Measurements from ENCODE around the gene TUBB8B.
"Not testable (repeated sequence)": the region's sequence is repeated elsewhere in the genome, so short reads cannot be mapped to it uniquely, and the experiment has no call there.

TUBB8B gene

DNA sequence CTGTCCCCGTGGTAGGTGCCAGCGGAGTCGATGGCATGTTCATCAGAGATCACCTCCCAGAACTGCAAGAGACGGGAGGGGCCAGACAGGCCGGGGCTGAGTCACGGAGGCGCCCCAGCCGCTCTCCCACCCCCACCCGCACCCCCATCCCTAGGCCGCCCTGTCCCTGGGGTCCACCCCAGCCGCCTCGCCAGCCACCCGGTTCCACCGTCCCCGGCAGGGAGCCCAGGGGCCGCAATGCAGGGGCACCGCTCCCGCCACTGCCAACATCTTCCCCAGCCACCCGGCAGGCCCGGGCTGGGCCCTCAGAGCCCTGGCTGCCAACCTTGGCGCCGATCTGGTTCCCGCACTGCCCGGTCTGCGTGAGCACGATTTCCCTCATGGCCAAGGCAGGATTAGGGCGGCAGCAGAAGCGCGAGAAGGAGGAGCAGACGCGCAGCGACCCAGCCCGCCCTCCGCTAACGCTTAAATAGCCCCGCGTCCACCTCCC, at the start of gene TUBB8B:
TUBB8B (minus strand) TSS at position 440 of the 490 bp plus-strand sequence; CDS start at position 382, 58 bp downstream.
- not testable (repeated sequence) for DNase-seq (ENCODE audit: low read depth); H3K4me3 ChIP-seq (ENCODE audit: low read depth, low read length)

DNA sequence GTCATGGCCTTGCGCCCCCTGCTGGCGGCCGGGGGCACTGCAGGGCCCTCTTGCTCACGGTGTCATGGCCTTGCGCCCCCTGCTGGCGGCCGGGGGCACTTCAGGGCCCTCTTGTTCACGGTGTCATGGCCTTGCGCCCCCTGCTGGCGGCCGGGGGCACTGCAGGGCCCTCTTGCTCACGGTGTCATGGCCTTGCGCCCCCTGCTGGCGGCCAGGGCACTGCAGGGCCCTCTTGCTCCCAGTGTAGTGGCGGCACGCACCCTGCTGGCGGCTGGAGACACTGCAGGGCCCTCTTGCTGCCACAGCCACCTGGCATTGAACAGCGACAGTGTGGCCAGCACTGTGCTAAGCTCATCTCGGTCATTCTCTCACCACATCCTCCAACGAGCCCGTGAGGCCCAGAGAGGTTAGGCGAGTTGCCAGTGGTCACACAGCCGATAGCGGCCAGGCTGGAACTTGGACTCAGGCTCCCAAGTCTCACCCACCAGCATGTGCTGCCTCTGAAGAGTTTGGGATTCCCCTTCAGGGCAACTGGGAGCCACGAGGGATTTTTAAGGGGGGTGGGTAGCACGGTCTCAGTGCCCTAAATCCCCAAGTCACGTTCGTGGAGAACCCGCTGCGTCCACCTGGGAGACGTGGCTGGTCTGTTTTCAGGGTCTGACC, 48.0 kb upstream of the TUBB8B start:
- not testable (repeated sequence) for DNase-seq (ENCODE audit: low read depth); H3K4me3 ChIP-seq (ENCODE audit: low read depth, low read length)
- TF ChIP-seq, protein P1, sequence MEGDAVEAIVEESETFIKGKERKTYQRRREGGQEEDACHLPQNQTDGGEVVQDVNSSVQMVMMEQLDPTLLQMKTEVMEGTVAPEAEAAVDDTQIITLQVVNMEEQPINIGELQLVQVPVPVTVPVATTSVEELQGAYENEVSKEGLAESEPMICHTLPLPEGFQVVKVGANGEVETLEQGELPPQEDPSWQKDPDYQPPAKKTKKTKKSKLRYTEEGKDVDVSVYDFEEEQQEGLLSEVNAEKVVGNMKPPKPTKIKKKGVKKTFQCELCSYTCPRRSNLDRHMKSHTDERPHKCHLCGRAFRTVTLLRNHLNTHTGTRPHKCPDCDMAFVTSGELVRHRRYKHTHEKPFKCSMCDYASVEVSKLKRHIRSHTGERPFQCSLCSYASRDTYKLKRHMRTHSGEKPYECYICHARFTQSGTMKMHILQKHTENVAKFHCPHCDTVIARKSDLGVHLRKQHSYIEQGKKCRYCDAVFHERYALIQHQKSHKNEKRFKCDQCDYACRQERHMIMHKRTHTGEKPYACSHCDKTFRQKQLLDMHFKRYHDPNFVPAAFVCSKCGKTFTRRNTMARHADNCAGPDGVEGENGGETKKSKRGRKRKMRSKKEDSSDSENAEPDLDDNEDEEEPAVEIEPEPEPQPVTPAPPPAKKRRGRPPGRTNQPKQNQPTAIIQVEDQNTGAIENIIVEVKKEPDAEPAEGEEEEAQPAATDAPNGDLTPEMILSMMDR (IDR thresholded peaks at IDR 0.05; ENCODE audit: control insufficient read depth, extremely low read depth, insufficient read depth) = peak; percentile 12; the same call in 1 of the 2 replicates

DNA sequence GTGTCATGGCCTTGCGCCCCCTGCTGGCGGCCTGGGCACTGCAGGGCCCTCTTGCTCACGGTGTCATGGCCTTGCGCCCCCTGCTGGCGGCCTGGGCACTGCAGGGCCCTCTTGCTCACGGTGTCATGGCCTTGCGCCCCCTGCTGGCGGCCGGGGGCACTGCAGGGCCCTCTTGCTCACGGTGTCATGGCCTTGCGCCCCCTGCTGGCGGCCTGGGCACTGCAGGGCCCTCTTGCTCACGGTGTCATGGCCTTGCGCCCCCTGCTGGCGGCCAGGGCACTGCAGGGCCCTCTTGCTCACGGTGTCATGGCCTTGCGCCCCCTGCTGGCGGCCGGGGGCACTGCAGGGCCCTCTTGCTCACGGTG, 47.3 kb upstream of the TUBB8B start:
- not testable (repeated sequence) for DNase-seq (ENCODE audit: low read depth); H3K4me3 ChIP-seq (ENCODE audit: low read depth, low read length)

DNA sequence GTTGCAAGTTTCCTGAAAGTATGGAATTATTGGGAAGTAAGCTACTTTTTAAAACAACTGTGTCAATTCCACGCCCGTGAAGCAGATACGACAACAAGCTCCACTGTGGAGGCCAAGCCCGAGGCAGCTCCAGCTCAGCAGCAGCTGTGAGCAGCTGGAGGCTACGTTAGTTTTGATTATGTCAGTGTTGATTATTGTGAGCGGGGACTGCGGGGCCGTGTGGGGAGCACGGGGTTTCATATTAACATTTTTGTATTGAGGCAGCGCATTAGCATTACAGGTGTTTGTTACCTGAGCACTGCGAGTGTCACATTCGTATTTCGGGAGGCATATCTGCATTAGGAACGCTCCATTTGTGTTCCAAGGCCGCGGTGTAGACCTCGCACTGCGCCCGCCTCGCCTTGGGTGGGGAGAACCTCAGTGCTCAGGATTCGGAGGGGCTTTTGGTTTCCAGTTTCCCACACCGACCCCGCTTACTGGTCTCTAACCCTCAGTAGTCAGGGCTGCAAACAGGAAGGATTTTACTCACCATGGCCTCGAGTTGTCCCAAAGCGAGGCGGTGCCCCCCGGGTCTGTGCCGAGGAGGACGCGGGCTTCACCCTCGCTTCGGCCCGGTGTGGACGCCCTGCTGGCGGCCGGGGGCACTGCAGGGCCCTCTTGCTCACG, 46.8 kb upstream of the TUBB8B start:
- not testable (repeated sequence) for DNase-seq (ENCODE audit: low read depth); H3K4me3 ChIP-seq (ENCODE audit: low read depth, low read length)

DNA sequence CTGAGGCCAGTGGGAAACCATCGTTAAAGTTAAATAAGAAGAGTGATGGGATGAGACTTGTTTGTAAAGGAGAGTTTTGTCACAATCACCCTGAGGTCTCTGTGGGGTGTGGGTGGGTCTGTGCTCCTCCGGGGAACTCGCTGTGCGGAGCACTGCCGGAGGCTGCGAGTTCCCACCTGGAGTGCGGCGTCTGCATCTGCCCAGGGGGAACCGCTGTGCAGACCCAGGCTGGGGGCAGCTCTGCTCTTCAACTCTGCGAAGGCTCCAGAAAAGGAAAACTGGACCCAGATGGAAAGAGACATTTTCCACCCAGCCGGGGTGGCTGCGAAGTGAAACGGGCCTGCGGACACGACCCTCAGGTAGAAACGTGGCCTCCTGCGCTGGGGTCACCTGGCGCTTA, 46.2 kb upstream of the TUBB8B start:
- not testable (repeated sequence) for H3K4me3 ChIP-seq (ENCODE audit: low read depth, low read length)

DNA sequence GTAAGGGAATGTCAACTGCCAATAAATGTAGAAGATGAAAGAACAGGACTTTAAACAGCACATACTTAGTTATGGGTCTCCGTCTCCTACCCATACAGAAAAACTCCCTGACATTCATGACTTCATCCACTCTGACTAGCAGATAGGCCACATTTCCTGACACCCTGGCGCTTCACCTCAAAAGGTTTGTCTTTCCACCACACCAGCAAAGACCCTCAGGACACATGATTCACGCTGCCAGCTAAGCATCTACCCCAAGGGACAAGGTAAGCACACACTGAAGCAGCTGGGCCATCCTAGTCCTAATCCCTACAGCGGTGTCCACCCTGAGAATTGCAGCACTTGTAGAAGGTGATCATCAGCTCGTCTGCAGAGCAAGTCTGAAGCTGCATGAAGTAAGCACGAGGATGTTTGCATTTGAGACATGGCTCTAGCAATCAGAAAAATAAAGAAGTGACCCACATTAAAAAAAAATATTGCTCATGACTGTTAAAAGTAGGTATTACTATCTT, 44.5 kb upstream of the TUBB8B start:
- not testable (repeated sequence) for DNase-seq (ENCODE audit: low read depth)

More for the DNA sequence above, 46.2 kb upstream of the TUBB8B start:
- not testable (repeated sequence) for DNase-seq (ENCODE audit: low read depth)

DNA sequence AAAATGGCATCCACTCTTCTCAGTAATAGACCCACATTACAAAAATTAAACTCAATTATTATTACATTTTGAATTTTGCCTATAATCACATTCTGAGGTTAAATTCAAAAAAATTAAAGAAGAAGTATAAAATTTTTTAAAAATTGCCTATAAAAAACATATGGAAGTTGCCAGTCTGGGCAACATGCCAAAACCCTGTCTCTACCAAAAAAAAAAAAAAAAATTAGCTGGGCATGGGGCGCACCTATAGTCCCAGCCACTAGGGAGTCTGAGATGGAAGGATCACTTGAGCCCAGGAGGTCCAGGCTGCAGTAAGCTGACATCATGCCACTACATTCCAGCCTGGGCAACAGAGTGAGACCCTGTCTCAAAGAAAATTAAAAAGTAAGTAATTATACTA, 42.1 kb upstream of the TUBB8B start:
- not testable (repeated sequence) for DNase-seq (ENCODE audit: low read depth)

More for the DNA sequence above, 44.5 kb upstream of the TUBB8B start:
- not testable (repeated sequence) for H3K4me3 ChIP-seq (ENCODE audit: low read depth, low read length)

DNA sequence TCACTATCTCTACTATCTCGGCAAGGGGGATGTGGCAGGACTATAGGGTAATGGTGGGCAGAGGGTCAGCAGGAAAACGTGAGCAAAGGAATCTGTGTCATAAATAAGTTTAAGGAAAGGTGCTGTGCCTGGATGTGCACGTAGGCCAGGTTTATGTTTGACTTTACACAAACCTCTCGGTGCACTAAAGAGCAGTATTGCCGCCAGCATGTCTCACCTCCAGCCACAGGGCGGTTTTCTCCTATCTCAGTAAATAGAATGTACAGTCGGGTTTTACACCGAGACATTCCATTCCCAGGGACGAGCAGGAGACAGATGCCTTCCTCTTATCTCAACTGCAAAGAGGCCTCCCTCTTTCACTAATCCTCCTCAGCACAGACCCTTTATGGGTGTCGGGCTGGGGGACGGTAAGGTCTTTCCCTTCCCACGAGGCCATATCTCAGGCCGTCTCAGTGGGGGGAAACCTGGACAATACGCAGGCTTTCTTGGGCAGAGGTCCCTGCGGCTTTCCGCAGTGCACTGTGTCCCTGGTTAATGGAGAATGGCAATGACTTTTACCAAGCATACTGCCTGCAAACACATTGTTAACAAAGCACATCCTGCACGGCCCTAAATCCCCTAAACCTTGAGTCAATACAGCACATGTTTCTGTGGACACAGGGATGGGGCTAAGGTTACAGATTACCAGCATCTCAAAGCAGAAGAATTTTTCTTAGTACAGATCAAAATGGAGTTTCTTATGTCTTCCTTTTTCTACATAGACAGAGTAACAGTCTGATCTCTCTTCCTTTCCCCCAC, 41.2 kb upstream of the TUBB8B start:
- not testable (repeated sequence) for H3K4me3 ChIP-seq (ENCODE audit: low read depth, low read length)

More for the DNA sequence above, 42.1 kb upstream of the TUBB8B start:
- not testable (repeated sequence) for H3K4me3 ChIP-seq (ENCODE audit: low read depth, low read length)

DNA sequence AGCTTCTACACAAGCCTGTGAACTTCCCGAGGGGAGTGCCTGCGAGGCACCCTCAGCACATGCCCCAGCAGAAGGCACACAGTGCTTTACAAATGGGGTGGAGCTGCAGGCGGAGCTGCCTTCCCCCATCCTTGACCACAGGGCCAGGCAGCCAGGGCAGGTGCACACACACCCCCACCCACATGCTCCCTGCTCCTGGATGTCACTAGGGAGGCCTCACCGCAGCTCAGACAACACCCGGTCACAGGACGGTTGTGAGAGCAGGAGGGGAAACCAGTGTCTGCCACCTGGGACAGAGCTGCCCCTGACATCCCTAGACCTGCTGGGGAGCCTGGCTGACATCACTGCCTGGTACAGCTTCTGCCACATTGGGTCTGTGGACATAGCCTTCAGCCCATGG, 39.7 kb upstream of the TUBB8B start:
- not testable (repeated sequence) for DNase-seq (ENCODE audit: low read depth)

More for the DNA sequence above, 41.2 kb upstream of the TUBB8B start:
- not testable (repeated sequence) for DNase-seq (ENCODE audit: low read depth)

DNA sequence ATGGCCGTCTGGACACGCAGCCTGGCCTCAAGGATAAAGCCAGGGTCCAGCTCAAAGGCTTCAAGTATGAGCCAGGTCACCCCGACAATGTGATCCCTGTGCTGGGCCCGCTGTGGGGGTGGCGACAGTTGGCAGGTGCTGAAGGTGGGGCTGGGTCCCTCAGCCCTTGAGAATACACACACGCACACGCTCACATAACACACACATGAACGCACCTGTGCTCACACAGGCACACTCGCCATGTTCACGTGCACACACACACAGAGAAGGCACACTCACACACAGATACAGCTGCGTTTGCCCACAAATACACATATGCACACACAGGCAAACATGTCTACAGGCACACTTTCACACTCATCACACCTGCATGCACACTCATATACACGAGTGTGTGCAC, 35.4 kb upstream of the TUBB8B start:
- not testable (repeated sequence) for H3K4me3 ChIP-seq (ENCODE audit: low read depth, low read length); DNase-seq (ENCODE audit: low read depth)

More for the DNA sequence above, 39.7 kb upstream of the TUBB8B start:
- H3K4me3 ChIP-seq (ENCODE audit: low read depth, low read length) = not testable (repeated sequence)

DNA sequence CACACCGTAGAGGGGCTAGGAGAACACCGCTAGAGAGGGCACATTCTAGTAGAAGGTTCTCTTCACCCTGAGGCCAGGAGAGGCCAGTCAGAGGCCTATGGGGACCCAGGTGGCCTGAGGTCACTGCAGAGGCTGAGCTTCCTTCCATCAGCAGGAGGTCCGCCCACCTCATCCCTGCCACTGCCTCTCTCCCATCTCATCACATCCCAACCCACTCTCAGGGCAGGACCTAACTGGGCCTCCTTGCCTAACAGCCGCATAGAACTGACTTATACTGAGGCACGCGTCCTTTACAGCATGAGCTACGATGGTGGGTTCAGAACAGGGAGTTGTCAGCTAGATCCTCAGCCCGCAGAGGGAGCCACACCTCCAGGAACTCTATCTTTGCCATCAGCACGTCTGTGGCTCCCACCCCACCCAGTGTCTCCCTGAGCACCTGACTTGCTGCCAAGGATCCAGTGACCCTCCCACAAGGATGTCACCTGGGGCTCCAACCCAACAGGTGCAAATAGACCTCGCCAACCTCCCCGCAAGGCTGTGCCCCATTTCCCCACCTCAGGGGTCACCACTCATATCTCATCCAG, 33.3 kb upstream of the TUBB8B start:
- not testable (repeated sequence) for DNase-seq (ENCODE audit: low read depth); H3K4me3 ChIP-seq (ENCODE audit: low read depth, low read length)

DNA sequence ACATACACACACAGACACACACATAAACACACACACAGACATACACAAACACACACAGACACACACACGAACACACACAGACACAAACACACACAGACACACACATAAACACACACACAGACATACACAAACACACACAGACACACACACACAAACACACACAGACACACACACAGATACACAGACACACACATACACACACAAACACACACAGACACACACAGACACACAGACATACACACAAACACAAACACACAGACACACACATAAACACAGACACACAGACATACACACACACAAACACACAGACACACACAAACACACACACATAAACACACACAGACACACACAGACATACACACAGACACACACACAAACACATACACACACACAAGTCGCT, 31.5 kb upstream of the TUBB8B start:
- DNase-seq (ENCODE audit: low read depth); H3K4me3 ChIP-seq (ENCODE audit: low read depth, low read length): not testable (repeated sequence)

DNA sequence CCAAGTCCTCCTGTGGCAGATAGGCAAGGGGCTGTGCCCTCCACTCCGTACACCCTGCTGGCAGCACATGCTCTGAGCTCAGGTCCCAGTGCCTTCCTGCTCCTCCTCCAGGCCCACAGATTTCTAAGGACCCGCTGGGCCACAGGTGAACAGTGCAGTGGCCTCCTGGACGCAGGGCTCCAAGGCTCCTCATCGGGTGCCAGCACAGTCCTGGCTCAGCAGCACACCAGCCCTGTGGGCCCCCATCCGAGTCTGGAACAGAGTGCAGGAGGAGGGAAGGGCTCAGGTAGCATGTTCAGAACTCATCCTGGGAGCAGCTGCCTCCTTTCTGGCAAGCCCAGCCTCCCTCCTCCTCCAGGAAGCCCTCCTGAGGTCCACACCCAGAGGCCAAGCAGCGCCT, 30.8 kb upstream of the TUBB8B start:
- DNase-seq (ENCODE audit: low read depth); H3K4me3 ChIP-seq (ENCODE audit: low read depth, low read length): not testable (repeated sequence)

DNA sequence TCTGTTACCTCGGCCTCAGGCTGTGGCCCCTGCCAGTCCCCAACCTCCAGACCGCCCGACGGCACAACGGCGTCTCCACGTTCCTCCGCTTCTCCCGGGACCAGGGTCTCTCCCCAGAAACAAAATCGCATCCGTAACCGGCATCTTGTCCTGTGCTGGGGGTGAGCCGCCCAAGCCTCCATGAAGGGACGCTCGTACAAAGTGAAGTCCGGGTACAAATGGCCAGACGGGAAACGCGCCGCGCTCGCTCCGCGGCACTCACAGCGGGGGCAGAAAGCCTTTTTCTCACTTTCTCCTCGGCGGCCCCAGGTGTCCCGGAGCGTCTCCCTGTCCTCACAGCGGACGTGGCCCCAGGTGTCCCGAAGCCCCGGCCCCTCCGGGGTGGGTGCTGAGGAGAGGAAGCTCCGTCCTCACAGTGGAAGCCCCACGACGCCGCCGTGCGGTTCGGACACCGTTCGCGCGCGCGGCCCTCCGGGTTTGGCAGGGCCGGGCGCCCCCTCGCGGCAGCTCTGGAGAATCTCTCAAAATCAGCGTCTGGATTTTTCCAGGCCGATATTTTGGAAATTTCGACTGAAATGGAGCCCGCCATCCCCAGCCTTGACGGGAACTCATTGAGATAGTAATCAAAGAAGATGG, 26.2 kb upstream of the TUBB8B start:
- DNase-seq (ENCODE audit: low read depth); H3K4me3 ChIP-seq (ENCODE audit: low read depth, low read length): not testable (repeated sequence)

All from LNCaP clone FGC (cell line).